Measurements from ENCODE around the gene FLYWCH1.

Gene FLYWCH1

GRCh38 chr16:2979669-2980226 lies 68.0 kb downstream of the FLYWCH1 start:
- Histone ChIP-seq H3K9ac (peak overlapping the region; percentile 86 to 95 (median 92)), H3K4me3 (peak overlapping the region; percentile 61 to 94 (median 86)), H3K9me3 (replicated peaks in 1 of 11) (no peaks in the 10 kb centered on the region), H3K27me3 (0 out of 22 replicates have a peak, but pooled peaks cover 0 to 3% (median 0%) of the 10 kb centered on the region in 11 experiments), H3K4me2 (peak overlapping the region; percentile 89 to 99 (median 95)), H4K20me1 (peaks cover 0 to 40% (median 35%) of the 10 kb centered on the region in 11 experiments; a peak in 17 of 22 replicates), H3K27ac (peak overlapping the region in 10 of 11 experiments; percentile 87 to 96 (median 94); a peak in 20 of 22 replicates), H3K4me1 (peaks cover 41 to 91% (median 88%) of the 10 kb centered on the region in 10 experiments), H3K36me3 (peaks cover 0 to 41% (median 34%) of the 10 kb centered on the region in 11 experiments; a peak in 12 of 22 replicates)
- no peak for TF ChIP-seq Cebpa-rat (IDR thresholded peaks at IDR 0.05)

- Histone ChIP-seq H3K4me3 (peak within 1 kb of the TSS; percentile 61 to 94 (median 86)), H3K36me3 (peaks cover 0 to 33% (median 26%) of the 10 kb centered on the region in 11 experiments; a peak in 12 of 22 replicates), H3K27ac (peak within 1 kb of the TSS; percentile 83 to 96 (median 94)), H4K20me1 (peaks cover 0 to 33% (median 28%) of the 10 kb centered on the region in 11 experiments; a peak in 17 of 22 replicates), H3K9me3 (replicated peaks in 1 of 11) (no peaks in the 10 kb centered on the region), H3K4me1 (peaks cover 34 to 84% (median 80%) of the 10 kb centered on the region in 10 experiments), H3K27me3 (0 out of 22 replicates have a peak, but pooled peaks cover 0 to 3% (median 0%) of the 10 kb centered on the region in 11 experiments), H3K4me2 (peak within 1 kb of the TSS; percentile 89 to 99 (median 96)), H3K9ac (peak within 1 kb of the TSS; percentile 86 to 95 (median 92))
- no peak for TF ChIP-seq Cebpa-rat (IDR thresholded peaks at IDR 0.05)
These were observed 68.8 kb downstream of the FLYWCH1 start, which contains the start of gene PKMYT1 for GRCh38 chr16:2980227-2981176. PKMYT1 (minus strand) TSS chr16:2980446; CDS start chr16:2979657, 789 bp downstream.

- Histone ChIP-seq H3K27ac (peak overlapping the region; percentile 83 to 96 (median 94); a peak in 19 of 22 replicates), H4K20me1 (peaks cover 0 to 25% (median 19%) of the 10 kb centered on the region in 11 experiments; a peak in 17 of 22 replicates), H3K9ac (peak overlapping the region; percentile 86 to 95 (median 92)), H3K4me1 (peaks cover 30 to 75% (median 73%) of the 10 kb centered on the region in 10 experiments), H3K4me2 (peak overlapping the region; percentile 89 to 99 (median 96)), H3K9me3 (replicated peaks in 1 of 11) (no peaks in the 10 kb centered on the region), H3K4me3 (peak overlapping the region; percentile 61 to 94 (median 86); a peak in 18 of 20 replicates), H3K36me3 (peaks cover 0 to 25% (median 19%) of the 10 kb centered on the region in 11 experiments; a peak in 10 of 22 replicates), H3K27me3 (0 out of 22 replicates have a peak, but pooled peaks cover 0 to 3% (median 0%) of the 10 kb centered on the region in 11 experiments)
- no peak for TF ChIP-seq Cebpa-rat (IDR thresholded peaks at IDR 0.05)
These were observed 69.6 kb downstream of the FLYWCH1 start for GRCh38 chr16:2981177-2981898.

- H3K27ac ChIP-seq, result no peak overlapping the region; a peak in 1 of 22 replicates
- H3K9ac ChIP-seq, result peak overlapping the region in 5 of 11 experiments; percentile 22 to 95 (median 91); a peak in 8 of 22 replicates
- peaks cover 30 to 74% (median 71%) of the 10 kb centered on the region in 10 experiments for H3K4me1 ChIP-seq
- H3K4me2 ChIP-seq, result peak overlapping the region in 10 of 11 experiments; percentile 89 to 99 (median 96); a peak in 17 of 22 replicates
- no peak for TF ChIP-seq Cebpa-rat (IDR thresholded peaks at IDR 0.05)
- H3K4me3 ChIP-seq, result no peak overlapping the region
- peaks cover 0 to 19% (median 14%) of the 10 kb centered on the region in 11 experiments; a peak in 10 of 22 replicates for H3K36me3 ChIP-seq
- H3K9me3 ChIP-seq (replicated peaks in 1 of 11), result no peaks in the 10 kb centered on the region
- H4K20me1 ChIP-seq, result peaks cover 0 to 19% (median 14%) of the 10 kb centered on the region in 11 experiments; a peak in 16 of 22 replicates
- H3K27me3 ChIP-seq, result 0 out of 22 replicates have a peak, but pooled peaks cover 0 to 3% (median 0%) of the 10 kb centered on the region in 11 experiments
These were observed 70.1 kb downstream of the FLYWCH1 start for GRCh38 chr16:2981899-2982250.

GRCh38 chr16:2982402-2982801 lies 70.7 kb downstream of the FLYWCH1 start:
- Histone ChIP-seq H3K4me2 (peak overlapping the region in 10 of 11 experiments; percentile 75 to 99 (median 88); a peak in 17 of 22 replicates), H3K4me3 (no peak overlapping the region), H3K9ac (0 out of 22 replicates have a peak overlapping the region, but pooled peaks of 2 of the 11 experiments have one; percentile 29 to 35), H3K9me3 (replicated peaks in 1 of 11) (no peaks in the 10 kb centered on the region), H3K27me3 (0 out of 22 replicates have a peak, but pooled peaks cover 0 to 3% (median 0%) of the 10 kb centered on the region in 11 experiments), H3K36me3 (peaks cover 0 to 14% (median 8%) of the 10 kb centered on the region in 11 experiments; a peak in 9 of 22 replicates), H4K20me1 (peaks cover 0 to 16% (median 10%) of the 10 kb centered on the region in 11 experiments; a peak in 14 of 22 replicates), H3K27ac (no peak overlapping the region), H3K4me1 (peaks cover 30 to 74% (median 66%) of the 10 kb centered on the region in 10 experiments)
- no peak for TF ChIP-seq Cebpa-rat (IDR thresholded peaks at IDR 0.05)

- H3K4me1 ChIP-seq, result peaks cover 30 to 63% (median 52%) of the 10 kb centered on the region in 10 experiments
- TF ChIP-seq Cebpa-rat (IDR thresholded peaks at IDR 0.05), result no peak
These were observed 72.0 kb downstream of the FLYWCH1 start for GRCh38 chr16:2983706-2984136.

GRCh38 chr16:2985462-2985861 lies 73.7 kb downstream of the FLYWCH1 start:
- Histone ChIP-seq H3K27ac (no peak overlapping the region), H3K9me3 (replicated peaks in 1 of 11) (no peaks in the 10 kb centered on the region), H3K9ac (peak overlapping the region in 1 of 11 experiments; percentile 1; a peak in 1 of 22 replicates), H3K4me2 (no peak overlapping the region), H3K27me3 (peaks cover 8 to 22% (median 9%) of the 10 kb centered on the region in 11 experiments; a peak in 20 of 22 replicates), H4K20me1 (peaks cover 0 to 3% (median 0%) of the 10 kb centered on the region in 11 experiments; a peak in 5 of 22 replicates), H3K4me1 (peaks cover 23 to 51% (median 41%) of the 10 kb centered on the region in 10 experiments), H3K36me3 (no peaks in the 10 kb centered on the region), H3K4me3 (no peak overlapping the region)
- TF ChIP-seq Cebpa-rat (IDR thresholded peaks at IDR 0.05), result no peak

More at GRCh38 chr16:2983706-2984136, 72.0 kb downstream of the FLYWCH1 start:
- H4K20me1 ChIP-seq, result peaks cover 0 to 8% (median 0%) of the 10 kb centered on the region in 11 experiments; a peak in 6 of 22 replicates
- H3K9ac ChIP-seq, result peak overlapping the region; percentile 39 to 60 (median 54); a peak in 17 of 22 replicates
- H3K9me3 ChIP-seq (replicated peaks in 1 of 11), result no peaks in the 10 kb centered on the region
- H3K4me2 ChIP-seq, result peak overlapping the region; percentile 75 to 99 (median 87)
- H3K27ac ChIP-seq, result peak overlapping the region in 1 of 11 experiments; percentile 16; a peak in 1 of 22 replicates
- H3K27me3 ChIP-seq, result peaks cover 0 to 4% (median 0%) of the 10 kb centered on the region in 11 experiments; a peak in 1 of 22 replicates
- H3K4me3 ChIP-seq, result peak overlapping the region in 9 of 10 experiments; percentile 29 to 55 (median 43); a peak in 12 of 20 replicates
- peaks cover 0 to 3% (median 0%) of the 10 kb centered on the region in 11 experiments; a peak in 2 of 22 replicates for H3K36me3 ChIP-seq
